Thyroid gland (tissue), 4 donors: ENCODE data around the gene SELL. TPM values are rescaled to one million over a fixed set of nuclear protein-coding genes. Genes with fewer than 3 reads are reported as not detected.
"Not testable (repeated sequence)": the region's sequence is repeated elsewhere in the genome, so short reads cannot be mapped to it uniquely, and the experiment has no call there.

Source experiments
- DNase-seq, 2 donors: peaks; one replicate each; pipeline ENCODE4 v3.0.0-alpha.2; 2019
- H3K27ac ChIP-seq, 3 donors: fragments of 200-600 bp; sonication (generic); 1 replicate in 2 of 3; 2 replicates in 1 of 3; pipeline ENCODE4 v1.5.1; 2016 to 2019; ENCODE audit warnings: mild to moderate bottlenecking in 1 of 3, moderate library complexity in 1 of 3
- H3K27me3 ChIP-seq: fragments of 200-600 bp; sonication (generic); one replicate; pipeline ENCODE4 v1.5.1; 2019
- H3K36me3 ChIP-seq, 2 donors: fragments of 200-600 bp; sonication (generic); one replicate each; pipeline ENCODE4 v1.5.1; 2016 to 2019
- H3K4me1 ChIP-seq, 2 donors: fragments of 200-600 bp; sonication (generic); one replicate each; pipeline ENCODE4 v1.5.1; 2017 to 2019
- H3K4me3 ChIP-seq, 3 donors: fragments of 200-600 bp; sonication (generic); replicated peaks in 1 of 3; 1 replicate in 2 of 3; 2 replicates in 1 of 3; pipeline ENCODE4 v1.5.1; 2016; ENCODE audit warnings: mild to moderate bottlenecking in 1 of 3
- H3K9me3 ChIP-seq: fragments of 200-600 bp; sonication (generic); one replicate; pipeline ENCODE4 v1.5.1; 2017
- POLR2A ChIP-seq, 2 donors: fragments of 450-650 bp; IDR thresholded peaks; one replicate each; pipeline ENCODE4 v1.6.1; 2017; ENCODE audit warnings: antibody characterized with exemption in 2 of 2, mild to moderate bottlenecking in 2 of 2, moderate library complexity in 1 of 2
- WGBS, 2 donors: methylation state at CpG; one replicate each; pipeline ENCODE4 v1.1.5; 2017; 5-methylcytosine and 5-hydroxymethylcytosine counted together
- intact Hi-C: fragments of 100-400 bp; cut with DNase I; formaldehyde crosslinking; loops from one replicate; pipeline ENCODE4 v1.15.1; 2023
- total RNA-seq, 4 donors: library from RNA; depleted of rRNA; stranded (reverse); fragments of >200 nt; gene quantifications; one replicate each; pipeline ENCODE4 v1.2.3, GENCODE V29; 2016
- TF ChIP-seq, protein P1 (sequence below), 6 experiments: fragments of 200-600 bp in 3 of 6; fragments of 450-650 bp in 3 of 6; sonication (generic) in 3 of 6; IDR thresholded peaks; one replicate each; pipeline ENCODE4 v1.5.1; 2016 to 2019; ENCODE audit warnings: antibody characterized with exemption in 6 of 6, mild to moderate bottlenecking in 2 of 6, inconsistent platforms in 1 of 6, moderate library complexity in 1 of 6

SELL gene
- total RNA-seq, 4 donors from 2014 or later, result 0.45 to 4.2 (median 1.7) TPM

DNA sequence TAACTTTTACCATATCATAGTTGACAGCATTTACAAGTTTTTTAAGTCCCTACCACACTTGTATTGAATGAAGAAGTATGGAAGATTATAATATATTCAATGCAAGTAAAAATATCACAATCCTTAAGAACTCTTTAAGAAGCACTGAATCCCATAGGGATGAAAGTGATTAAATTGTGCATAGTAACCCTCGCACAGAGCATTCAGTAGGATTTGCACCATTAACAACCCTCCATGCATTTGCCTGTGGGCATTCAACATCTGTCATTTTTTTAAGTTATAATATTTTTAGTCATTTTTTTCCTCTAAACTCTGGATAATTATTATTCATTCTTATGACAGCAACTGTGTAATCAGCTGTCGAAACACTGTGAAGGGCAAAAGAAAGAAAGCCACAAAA is 12.3 kb upstream of the SELL start:
- Histone ChIP-seq H3K36me3 (no peaks in the 10 kb centered on the region), H3K9me3 (no peaks in the 10 kb centered on the region), H3K27me3 (no peaks in the 10 kb centered on the region), H3K4me3 (no peak overlapping the region), H3K27ac (no peak overlapping the region), H3K4me1 (no peaks in the 10 kb centered on the region)
- no peak for TF ChIP-seq POLR2A (IDR thresholded peaks at IDR 0.05)
- TF ChIP-seq, protein P1, sequence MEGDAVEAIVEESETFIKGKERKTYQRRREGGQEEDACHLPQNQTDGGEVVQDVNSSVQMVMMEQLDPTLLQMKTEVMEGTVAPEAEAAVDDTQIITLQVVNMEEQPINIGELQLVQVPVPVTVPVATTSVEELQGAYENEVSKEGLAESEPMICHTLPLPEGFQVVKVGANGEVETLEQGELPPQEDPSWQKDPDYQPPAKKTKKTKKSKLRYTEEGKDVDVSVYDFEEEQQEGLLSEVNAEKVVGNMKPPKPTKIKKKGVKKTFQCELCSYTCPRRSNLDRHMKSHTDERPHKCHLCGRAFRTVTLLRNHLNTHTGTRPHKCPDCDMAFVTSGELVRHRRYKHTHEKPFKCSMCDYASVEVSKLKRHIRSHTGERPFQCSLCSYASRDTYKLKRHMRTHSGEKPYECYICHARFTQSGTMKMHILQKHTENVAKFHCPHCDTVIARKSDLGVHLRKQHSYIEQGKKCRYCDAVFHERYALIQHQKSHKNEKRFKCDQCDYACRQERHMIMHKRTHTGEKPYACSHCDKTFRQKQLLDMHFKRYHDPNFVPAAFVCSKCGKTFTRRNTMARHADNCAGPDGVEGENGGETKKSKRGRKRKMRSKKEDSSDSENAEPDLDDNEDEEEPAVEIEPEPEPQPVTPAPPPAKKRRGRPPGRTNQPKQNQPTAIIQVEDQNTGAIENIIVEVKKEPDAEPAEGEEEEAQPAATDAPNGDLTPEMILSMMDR (IDR thresholded peaks at IDR 0.05), result no peak
- intact Hi-C loops, result no loop called here
- no peak for DNase-seq
- WGBS, 2 donors, result 86 to 90% methylated on average over 2 of the region's 2 CpGs

DNA sequence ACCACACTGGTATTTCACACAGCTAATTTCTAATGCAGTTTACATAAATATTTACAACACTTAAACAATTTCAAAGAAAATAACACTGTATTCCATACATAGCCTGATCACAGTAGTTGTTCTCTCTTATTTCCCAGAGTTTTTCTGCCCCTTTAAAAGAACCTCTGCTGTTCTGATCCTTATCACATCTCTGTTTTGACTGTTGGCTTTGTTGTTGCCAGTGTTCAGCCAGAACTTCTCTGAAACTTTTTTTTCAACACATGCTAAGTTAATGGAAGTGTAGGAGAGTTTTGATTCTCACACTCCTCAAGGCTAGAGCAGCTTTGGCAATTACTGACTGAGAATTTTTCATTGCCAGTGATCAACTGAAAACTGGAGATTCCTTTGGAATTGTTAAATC is 11.4 kb upstream of the SELL start:
- Histone ChIP-seq H3K4me3 (no peak overlapping the region), H3K4me1 (no peaks in the 10 kb centered on the region), H3K27ac (no peak overlapping the region), H3K36me3 (no peaks in the 10 kb centered on the region), H3K27me3 (no peaks in the 10 kb centered on the region), H3K9me3 (no peaks in the 10 kb centered on the region)
- DNase-seq, result no peak
- intact Hi-C loops, result no loop called here
- TF ChIP-seq, protein P1 (IDR thresholded peaks at IDR 0.05), result no peak
- no peak for TF ChIP-seq POLR2A (IDR thresholded peaks at IDR 0.05)

DNA sequence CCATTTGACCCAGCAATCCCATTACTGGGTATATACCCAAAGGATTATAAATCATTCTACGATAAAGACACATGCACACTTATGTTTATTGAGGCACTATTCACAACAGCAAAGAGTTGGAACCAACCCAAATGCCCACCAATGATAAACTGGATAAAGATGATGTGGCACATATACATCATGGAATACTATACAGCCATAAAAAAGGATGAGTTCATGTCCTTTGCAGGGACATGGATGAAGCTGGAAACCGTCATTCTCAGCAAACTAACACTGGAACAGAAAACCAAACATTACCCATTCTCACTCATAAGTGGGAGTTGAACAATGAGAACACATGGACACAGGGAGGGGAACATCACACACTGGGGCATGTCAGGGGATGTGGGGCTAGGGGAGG is 3.7 kb upstream of the SELL start:
- H3K27me3 ChIP-seq, intact Hi-C loops, DNase-seq, H3K36me3 ChIP-seq, H3K9me3 ChIP-seq, H3K4me3 ChIP-seq, H3K4me1 ChIP-seq, H3K27ac ChIP-seq: not testable (repeated sequence)
- WGBS, 2 donors, result 88 to 89% methylated on average over 2 of the region's 2 CpGs

DNA sequence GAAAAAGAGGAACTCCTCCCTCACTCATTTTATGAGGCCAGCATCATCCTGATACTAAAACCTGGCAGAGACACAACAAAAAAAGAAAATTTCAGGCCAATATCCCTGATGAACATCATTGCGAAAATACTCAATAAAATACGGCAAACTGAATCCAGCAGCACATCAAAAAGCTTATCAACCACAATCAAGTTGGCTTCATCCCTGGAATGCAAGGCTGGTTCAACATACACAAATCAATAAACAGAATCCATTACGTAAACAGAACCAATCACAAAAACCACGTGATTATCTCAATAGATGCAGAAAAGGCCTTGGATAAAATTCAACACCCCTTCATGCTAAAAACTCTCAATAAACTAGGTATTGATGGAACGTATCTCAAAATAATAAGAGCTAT is 1.7 kb upstream of the SELL start:
- 90 to 93% methylated on average over 5 of the region's 5 CpGs for WGBS, 2 donors
- DNase-seq, H3K4me1 ChIP-seq, H3K27ac ChIP-seq, H3K4me3 ChIP-seq, intact Hi-C loops, H3K9me3 ChIP-seq, H3K36me3 ChIP-seq, H3K27me3 ChIP-seq: not testable (repeated sequence)

DNA sequence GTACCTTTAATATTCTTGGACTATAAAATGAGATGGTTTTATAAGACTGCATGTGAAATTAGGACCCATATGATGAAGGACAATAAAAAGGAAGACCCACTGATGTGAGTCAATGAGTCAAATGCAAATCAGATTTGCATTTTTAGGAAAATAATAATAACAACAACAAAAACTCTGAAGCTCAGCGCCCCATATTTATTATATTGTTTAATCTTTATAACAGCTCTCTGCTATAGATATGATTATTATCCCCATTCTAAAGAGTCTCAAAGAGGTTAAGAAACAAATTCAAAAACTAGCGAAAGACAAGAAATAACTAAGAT is 850 bp upstream of the SELL start:
- no peak for DNase-seq
- no peak for TF ChIP-seq POLR2A (IDR thresholded peaks at IDR 0.05)
- TF ChIP-seq, protein P1 (IDR thresholded peaks at IDR 0.05), result no peak
- 88 to 93% methylated on average over 2 of the region's 2 CpGs for WGBS, 2 donors
- H3K27me3 ChIP-seq, result no peaks in the 10 kb centered on the region
- H3K4me3 ChIP-seq, result no peak overlapping the region
- intact Hi-C loops, result no loop called here
- no peaks in the 10 kb centered on the region for H3K4me1 ChIP-seq
- H3K27ac ChIP-seq, result no peak overlapping the region
- H3K36me3 ChIP-seq, result no peaks in the 10 kb centered on the region
- H3K9me3 ChIP-seq, result no peaks in the 10 kb centered on the region

DNA sequence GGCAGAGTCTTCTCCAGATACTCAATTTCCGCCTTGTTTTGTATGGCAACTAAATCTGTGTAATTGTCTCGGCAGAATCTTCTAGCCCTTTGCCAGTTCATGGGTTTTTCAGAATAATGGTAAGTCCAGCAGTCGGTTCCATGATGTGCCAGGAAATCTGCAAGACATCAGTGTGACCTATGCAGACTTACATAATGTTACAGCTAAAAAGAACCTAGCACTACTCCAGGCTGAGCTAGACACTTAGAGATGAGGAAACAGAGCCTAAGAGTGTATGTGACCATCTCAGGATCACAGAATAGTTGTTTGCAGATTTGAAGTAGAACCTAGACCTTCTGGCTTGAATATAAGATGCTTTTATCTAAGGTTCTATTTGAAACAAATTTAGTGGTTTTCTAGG is 2.8 kb downstream of the SELL start:
- DNase-seq, result no peak
- H3K4me1 ChIP-seq, result no peaks in the 10 kb centered on the region
- H3K27ac ChIP-seq, result no peak overlapping the region
- intact Hi-C loops, result no loop called here
- H3K36me3 ChIP-seq, result no peaks in the 10 kb centered on the region
- no peaks in the 10 kb centered on the region for H3K27me3 ChIP-seq
- TF ChIP-seq POLR2A (IDR thresholded peaks at IDR 0.05), result no peak
- TF ChIP-seq, protein P1 (IDR thresholded peaks at IDR 0.05), result no peak
- 83 to 86% methylated on average over 3 of the region's 3 CpGs for WGBS, 2 donors
- no peak overlapping the region for H3K4me3 ChIP-seq
- no peaks in the 10 kb centered on the region for H3K9me3 ChIP-seq
